DMS53 treated with DMSO at 0.1 percent for 48 hours (cell line): ENCODE measurements around the gene RGS3.
"Not testable (repeated sequence)": the region's sequence is repeated elsewhere in the genome, so short reads cannot be mapped to it uniquely, and the experiment has no call there.

Experiments used
- DNase-seq: peaks from one replicate; lab custom pipeline; 2025; ENCODE audit not compliant: unreplicated experiment; lab: John Stamatoyannopoulos, UW

RGS3 gene

GRCh38 chr9:113543296-113543981, 79.9 kb downstream of the RGS3 start:
- no peak for DNase-seq

GRCh38 chr9:113543982-113544303, 80.4 kb downstream of the RGS3 start:
- no peak for DNase-seq

- DNase-seq = no peak
Observed at GRCh38 chr9:113545068-113545467, 81.5 kb downstream of the RGS3 start.

GRCh38 chr9:113546566-113546965, 83.0 kb downstream of the RGS3 start:
- no peak for DNase-seq

- DNase-seq = no peak
Observed at GRCh38 chr9:113547501-113547900, 84.0 kb downstream of the RGS3 start.

- no peak for DNase-seq
Observed at GRCh38 chr9:113548221-113549041, 84.9 kb downstream of the RGS3 start.

GRCh38 chr9:113549892-113550291, 86.4 kb downstream of the RGS3 start:
- DNase-seq = not testable (repeated sequence)

GRCh38 chr9:113556877-113557593, 93.5 kb downstream of the RGS3 start:
- no peak for DNase-seq

GRCh38 chr9:113558632-113559502, 95.3 kb downstream of the RGS3 start:
- DNase-seq = no peak

- no peak for DNase-seq
Observed at GRCh38 chr9:113559834-113560800, 96.6 kb downstream of the RGS3 start.

GRCh38 chr9:113562653-113563381, 99.3 kb downstream of the RGS3 start:
- no peak for DNase-seq

GRCh38 chr9:113563826-113564497, 100.4 kb downstream of the RGS3 start:
- no peak for DNase-seq

GRCh38 chr9:113564498-113565237, 101.1 kb downstream of the RGS3 start:
- DNase-seq = no peak

- no peak for DNase-seq
Observed at GRCh38 chr9:113566016-113566711, 102.6 kb downstream of the RGS3 start.

GRCh38 chr9:113566712-113567071, 103.2 kb downstream of the RGS3 start:
- DNase-seq = no peak

- DNase-seq = no peak
Observed at GRCh38 chr9:113567361-113568080, 104.0 kb downstream of the RGS3 start.

GRCh38 chr9:113568081-113568435, 104.5 kb downstream of the RGS3 start:
- DNase-seq = no peak
